ENCODE measurements around the gene TCHHL1.

TCHHL1 gene

GRCh38 chr1:152078831-152079441 is 9.9 kb downstream of the TCHHL1 start:
- no peak overlapping the region for H3K9ac ChIP-seq (ENCODE audit: low read length)
- no peaks in the 10 kb centered on the region for H3K36me3 ChIP-seq (ENCODE audit: control insufficient read depth, insufficient read depth, low read length)
- H3K27ac ChIP-seq (ENCODE audit: low read depth, low read length), result no peak overlapping the region

GRCh38 chr1:152072311-152072710 is 16.6 kb downstream of the TCHHL1 start:
- Histone ChIP-seq H3K9ac (ENCODE audit: low read length) (no peak overlapping the region), H3K4me1 (ENCODE audit: control insufficient read depth, insufficient read depth, low read length) (no peaks in the 10 kb centered on the region), H3K4me3 (ENCODE audit: low read length) (no peak overlapping the region), H3K27ac (ENCODE audit: low read depth, low read length) (no peak overlapping the region), H3K27me3 (ENCODE audit: control insufficient read depth, insufficient read depth, low read length) (no peaks in the 10 kb centered on the region), H3K36me3 (ENCODE audit: control insufficient read depth, insufficient read depth, low read length) (no peaks in the 10 kb centered on the region)

More at GRCh38 chr1:152078831-152079441, 9.9 kb downstream of the TCHHL1 start:
- no peak overlapping the region for H3K4me3 ChIP-seq (ENCODE audit: low read length)
- no peaks in the 10 kb centered on the region for H3K4me1 ChIP-seq (ENCODE audit: control insufficient read depth, insufficient read depth, low read length)
- H3K27me3 ChIP-seq (ENCODE audit: control insufficient read depth, insufficient read depth, low read length), result no peaks in the 10 kb centered on the region

- no peaks in the 10 kb centered on the region for H3K36me3 ChIP-seq (ENCODE audit: control insufficient read depth, insufficient read depth, low read length)
- H3K9ac ChIP-seq (ENCODE audit: low read length), result no peak overlapping the region
- no peak overlapping the region for H3K27ac ChIP-seq (ENCODE audit: low read depth, low read length)
- no peaks in the 10 kb centered on the region for H3K27me3 ChIP-seq (ENCODE audit: control insufficient read depth, insufficient read depth, low read length)
- H3K4me3 ChIP-seq (ENCODE audit: low read length), result no peak overlapping the region
- H3K4me1 ChIP-seq (ENCODE audit: control insufficient read depth, insufficient read depth, low read length), result no peaks in the 10 kb centered on the region
Observed at GRCh38 chr1:152071123-152071522, 17.7 kb downstream of the TCHHL1 start.

- Histone ChIP-seq H3K27me3 (ENCODE audit: control insufficient read depth, insufficient read depth, low read length) (no peaks in the 10 kb centered on the region), H3K4me3 (ENCODE audit: low read length) (no peak overlapping the region), H3K36me3 (ENCODE audit: control insufficient read depth, insufficient read depth, low read length) (no peaks in the 10 kb centered on the region), H3K9ac (ENCODE audit: low read length) (no peak overlapping the region), H3K4me1 (ENCODE audit: control insufficient read depth, insufficient read depth, low read length) (no peaks in the 10 kb centered on the region), H3K27ac (ENCODE audit: low read depth, low read length) (no peak overlapping the region)
Observed at GRCh38 chr1:152067929-152068328, 20.9 kb downstream of the TCHHL1 start.

- H3K27me3 ChIP-seq (ENCODE audit: control insufficient read depth, insufficient read depth, low read length), result no peaks in the 10 kb centered on the region
- H3K9ac ChIP-seq (ENCODE audit: low read length), result no peak overlapping the region
- H3K36me3 ChIP-seq (ENCODE audit: control insufficient read depth, insufficient read depth, low read length), result no peaks in the 10 kb centered on the region
- no peak overlapping the region for H3K27ac ChIP-seq (ENCODE audit: low read depth, low read length)
- H3K4me1 ChIP-seq (ENCODE audit: control insufficient read depth, insufficient read depth, low read length), result no peaks in the 10 kb centered on the region
- no peak overlapping the region for H3K4me3 ChIP-seq (ENCODE audit: low read length)
Observed at GRCh38 chr1:152067150-152067549, 21.7 kb downstream of the TCHHL1 start.

GRCh38 chr1:152061952-152062351 is 26.9 kb downstream of the TCHHL1 start:
- Histone ChIP-seq H3K36me3 (ENCODE audit: control insufficient read depth, insufficient read depth, low read length) (no peaks in the 10 kb centered on the region), H3K27ac (ENCODE audit: low read depth, low read length) (no peak overlapping the region), H3K4me3 (ENCODE audit: low read length) (no peak overlapping the region), H3K27me3 (ENCODE audit: control insufficient read depth, insufficient read depth, low read length) (no peaks in the 10 kb centered on the region), H3K9ac (ENCODE audit: low read length) (no peak overlapping the region), H3K4me1 (ENCODE audit: control insufficient read depth, insufficient read depth, low read length) (no peaks in the 10 kb centered on the region)

- Histone ChIP-seq H3K27me3 (ENCODE audit: control insufficient read depth, insufficient read depth, low read length) (peaks cover 5% of the 10 kb centered on the region), H3K9ac (ENCODE audit: low read length) (no peak overlapping the region), H3K27ac (ENCODE audit: low read depth, low read length) (no peak overlapping the region), H3K4me3 (ENCODE audit: low read length) (no peak overlapping the region), H3K4me1 (ENCODE audit: control insufficient read depth, insufficient read depth, low read length) (peaks cover 3% of the 10 kb centered on the region), H3K36me3 (ENCODE audit: control insufficient read depth, insufficient read depth, low read length) (no peaks in the 10 kb centered on the region)
Observed at GRCh38 chr1:152053375-152053774, 35.5 kb downstream of the TCHHL1 start.

- H3K27ac ChIP-seq (ENCODE audit: low read depth, low read length), result no peak overlapping the region
- no peak overlapping the region for H3K4me3 ChIP-seq (ENCODE audit: low read length)
- H3K9ac ChIP-seq (ENCODE audit: low read length), result no peak overlapping the region
- H3K36me3 ChIP-seq (ENCODE audit: control insufficient read depth, insufficient read depth, low read length), result no peaks in the 10 kb centered on the region
- H3K4me1 ChIP-seq (ENCODE audit: control insufficient read depth, insufficient read depth, low read length), result peaks cover 10% of the 10 kb centered on the region
- peaks cover 5% of the 10 kb centered on the region for H3K27me3 ChIP-seq (ENCODE audit: control insufficient read depth, insufficient read depth, low read length)
Observed at GRCh38 chr1:152052606-152053005, 36.3 kb downstream of the TCHHL1 start.

- Histone ChIP-seq H3K27me3 (ENCODE audit: control insufficient read depth, insufficient read depth, low read length) (peaks cover 5% of the 10 kb centered on the region), H3K9ac (ENCODE audit: low read length) (no peak overlapping the region), H3K36me3 (ENCODE audit: control insufficient read depth, insufficient read depth, low read length) (no peaks in the 10 kb centered on the region), H3K4me1 (ENCODE audit: control insufficient read depth, insufficient read depth, low read length) (peaks cover 15% of the 10 kb centered on the region), H3K4me3 (ENCODE audit: low read length) (no peak overlapping the region), H3K27ac (ENCODE audit: low read depth, low read length) (no peak overlapping the region)
Observed at GRCh38 chr1:152050886-152051675, 37.8 kb downstream of the TCHHL1 start.

- Histone ChIP-seq H3K4me1 (ENCODE audit: control insufficient read depth, insufficient read depth, low read length) (peaks cover 15% of the 10 kb centered on the region), H3K27ac (ENCODE audit: low read depth, low read length) (no peak overlapping the region), H3K27me3 (ENCODE audit: control insufficient read depth, insufficient read depth, low read length) (peaks cover 5% of the 10 kb centered on the region)
Observed at GRCh38 chr1:152049291-152050083, 39.4 kb downstream of the TCHHL1 start.

GRCh38 chr1:152048416-152049009 is 40.4 kb downstream of the TCHHL1 start:
- H3K4me1 ChIP-seq (ENCODE audit: control insufficient read depth, insufficient read depth, low read length), result peaks cover 15% of the 10 kb centered on the region
- peak overlapping the region; percentile 92 for H3K27ac ChIP-seq (ENCODE audit: low read depth, low read length)
- H3K4me3 ChIP-seq (ENCODE audit: low read length), result peak overlapping the region; percentile 11
- no peaks in the 10 kb centered on the region for H3K36me3 ChIP-seq (ENCODE audit: control insufficient read depth, insufficient read depth, low read length)
- H3K27me3 ChIP-seq (ENCODE audit: control insufficient read depth, insufficient read depth, low read length), result peaks cover 3% of the 10 kb centered on the region
- H3K9ac ChIP-seq (ENCODE audit: low read length), result no peak overlapping the region

More at GRCh38 chr1:152049291-152050083, 39.4 kb downstream of the TCHHL1 start:
- Histone ChIP-seq H3K9ac (ENCODE audit: low read length) (no peak overlapping the region), H3K36me3 (ENCODE audit: control insufficient read depth, insufficient read depth, low read length) (no peaks in the 10 kb centered on the region), H3K4me3 (ENCODE audit: low read length) (no peak overlapping the region)
